HL-60 (cell line): ENCODE results near the gene ACYP2.
"Not testable (repeated sequence)": the region's sequence is repeated elsewhere in the genome, so short reads cannot be mapped to it uniquely, and the experiment has no call there.

Source experiments
- DNase-seq, 2 experiments: peaks; one replicate each; pipeline ENCODE4 v3.0.0-alpha.2; 2010 to 2020; ENCODE audit warnings: low read depth in 1 of 2, low spot score in 1 of 2
- H3K27ac ChIP-seq: fragments of 250-450 bp; sonication (Bioruptor Pico); replicated peaks from 2 replicates; pipeline ENCODE4 v1.5.1; 2020; ENCODE audit warnings: mild to moderate bottlenecking, moderate library complexity
- H3K27me3 ChIP-seq: fragments of 250-450 bp; sonication (Bioruptor Pico); 2 replicates; pipeline ENCODE4 v1.5.1; 2021; ENCODE audit warnings: mild to moderate bottlenecking, moderate library complexity; ENCODE audit not compliant: insufficient read depth, poor library complexity, severe bottlenecking
- H3K4me3 ChIP-seq: replicated peaks from 2 replicates; pipeline ENCODE4 v1.5.1; 2011; ENCODE audit warnings: mild to moderate bottlenecking, control low read depth, low read length; ENCODE audit not compliant: insufficient read depth
- GABPA ChIP-seq: IDR thresholded peaks from 2 replicates; pipeline ENCODE4 v1.6.1; 2012; ENCODE audit warnings: low read depth
- POLR2AphosphoS5 ChIP-seq: IDR thresholded peaks from 2 replicates; pipeline ENCODE4 v1.6.1; 2012; ENCODE audit warnings: low read depth
- SPI1 ChIP-seq: IDR thresholded peaks from 2 replicates; pipeline ENCODE4 v1.6.1; 2012; ENCODE audit warnings: low read depth, mild to moderate bottlenecking, borderline replicate concordance
- TF ChIP-seq, protein P1 (sequence below): IDR thresholded peaks from one replicate; pipeline ENCODE4 v1.5.1; 2011; ENCODE audit warnings: low read length, control low read depth, inconsistent platforms; ENCODE audit not compliant: insufficient read depth
- TF ChIP-seq, protein P2 (sequence below): IDR thresholded peaks from 2 replicates; pipeline ENCODE4 v1.6.1; 2012; ENCODE audit warnings: low read depth; ENCODE audit not compliant: insufficient replicate concordance

Gene ACYP2

DNA sequence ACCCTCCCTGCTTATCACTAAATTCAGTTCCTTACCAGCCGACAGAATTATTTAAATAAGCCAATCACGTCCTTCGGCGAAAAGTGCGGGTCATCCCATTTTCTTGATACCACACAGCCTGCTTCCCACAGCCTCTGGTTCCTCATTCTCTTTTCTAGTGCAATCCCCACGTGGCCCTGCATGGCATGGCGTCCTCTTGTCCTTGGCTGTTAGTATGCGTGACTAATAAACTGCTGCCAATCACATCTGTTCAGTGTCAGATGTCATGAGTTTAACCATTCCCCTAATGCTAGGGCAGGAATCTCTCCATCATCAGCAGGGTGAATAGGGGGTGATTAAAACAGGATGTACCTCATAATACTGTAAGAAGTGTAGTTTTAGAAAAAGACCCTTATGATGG is 203.4 kb downstream of the ACYP2 start:
- H3K27ac ChIP-seq: no peak overlapping the region
- no peak for TF ChIP-seq SPI1
- no peak for TF ChIP-seq POLR2AphosphoS5
- TF ChIP-seq GABPA: no peak
- TF ChIP-seq, protein P1, sequence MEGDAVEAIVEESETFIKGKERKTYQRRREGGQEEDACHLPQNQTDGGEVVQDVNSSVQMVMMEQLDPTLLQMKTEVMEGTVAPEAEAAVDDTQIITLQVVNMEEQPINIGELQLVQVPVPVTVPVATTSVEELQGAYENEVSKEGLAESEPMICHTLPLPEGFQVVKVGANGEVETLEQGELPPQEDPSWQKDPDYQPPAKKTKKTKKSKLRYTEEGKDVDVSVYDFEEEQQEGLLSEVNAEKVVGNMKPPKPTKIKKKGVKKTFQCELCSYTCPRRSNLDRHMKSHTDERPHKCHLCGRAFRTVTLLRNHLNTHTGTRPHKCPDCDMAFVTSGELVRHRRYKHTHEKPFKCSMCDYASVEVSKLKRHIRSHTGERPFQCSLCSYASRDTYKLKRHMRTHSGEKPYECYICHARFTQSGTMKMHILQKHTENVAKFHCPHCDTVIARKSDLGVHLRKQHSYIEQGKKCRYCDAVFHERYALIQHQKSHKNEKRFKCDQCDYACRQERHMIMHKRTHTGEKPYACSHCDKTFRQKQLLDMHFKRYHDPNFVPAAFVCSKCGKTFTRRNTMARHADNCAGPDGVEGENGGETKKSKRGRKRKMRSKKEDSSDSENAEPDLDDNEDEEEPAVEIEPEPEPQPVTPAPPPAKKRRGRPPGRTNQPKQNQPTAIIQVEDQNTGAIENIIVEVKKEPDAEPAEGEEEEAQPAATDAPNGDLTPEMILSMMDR: no peak
- TF ChIP-seq, protein P2, sequence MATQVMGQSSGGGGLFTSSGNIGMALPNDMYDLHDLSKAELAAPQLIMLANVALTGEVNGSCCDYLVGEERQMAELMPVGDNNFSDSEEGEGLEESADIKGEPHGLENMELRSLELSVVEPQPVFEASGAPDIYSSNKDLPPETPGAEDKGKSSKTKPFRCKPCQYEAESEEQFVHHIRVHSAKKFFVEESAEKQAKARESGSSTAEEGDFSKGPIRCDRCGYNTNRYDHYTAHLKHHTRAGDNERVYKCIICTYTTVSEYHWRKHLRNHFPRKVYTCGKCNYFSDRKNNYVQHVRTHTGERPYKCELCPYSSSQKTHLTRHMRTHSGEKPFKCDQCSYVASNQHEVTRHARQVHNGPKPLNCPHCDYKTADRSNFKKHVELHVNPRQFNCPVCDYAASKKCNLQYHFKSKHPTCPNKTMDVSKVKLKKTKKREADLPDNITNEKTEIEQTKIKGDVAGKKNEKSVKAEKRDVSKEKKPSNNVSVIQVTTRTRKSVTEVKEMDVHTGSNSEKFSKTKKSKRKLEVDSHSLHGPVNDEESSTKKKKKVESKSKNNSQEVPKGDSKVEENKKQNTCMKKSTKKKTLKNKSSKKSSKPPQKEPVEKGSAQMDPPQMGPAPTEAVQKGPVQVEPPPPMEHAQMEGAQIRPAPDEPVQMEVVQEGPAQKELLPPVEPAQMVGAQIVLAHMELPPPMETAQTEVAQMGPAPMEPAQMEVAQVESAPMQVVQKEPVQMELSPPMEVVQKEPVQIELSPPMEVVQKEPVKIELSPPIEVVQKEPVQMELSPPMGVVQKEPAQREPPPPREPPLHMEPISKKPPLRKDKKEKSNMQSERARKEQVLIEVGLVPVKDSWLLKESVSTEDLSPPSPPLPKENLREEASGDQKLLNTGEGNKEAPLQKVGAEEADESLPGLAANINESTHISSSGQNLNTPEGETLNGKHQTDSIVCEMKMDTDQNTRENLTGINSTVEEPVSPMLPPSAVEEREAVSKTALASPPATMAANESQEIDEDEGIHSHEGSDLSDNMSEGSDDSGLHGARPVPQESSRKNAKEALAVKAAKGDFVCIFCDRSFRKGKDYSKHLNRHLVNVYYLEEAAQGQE: no peak
- no peak for DNase-seq
- H3K4me3 ChIP-seq: no peak overlapping the region
- no peaks in the 10 kb centered on the region for H3K27me3 ChIP-seq

DNA sequence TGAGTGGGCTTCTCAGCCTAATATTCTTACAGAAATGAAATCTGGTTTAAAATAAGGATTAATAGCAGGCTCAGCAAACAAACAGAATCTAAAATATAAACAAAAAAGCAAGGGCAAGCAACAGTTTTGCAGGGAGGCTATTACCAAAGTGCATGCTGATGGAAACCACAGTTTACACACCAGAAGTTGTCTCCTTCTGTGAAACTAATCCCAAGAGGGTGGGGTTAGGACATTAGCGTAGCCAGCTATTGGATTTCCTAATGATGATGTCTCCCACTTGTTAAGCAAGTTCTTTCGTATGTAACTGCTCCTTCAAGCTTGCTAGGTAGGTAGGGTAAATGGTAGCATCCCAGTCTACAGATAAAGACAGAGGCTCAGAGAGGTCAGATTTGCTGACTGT is 205.6 kb downstream of the ACYP2 start:
- Histone ChIP-seq H3K27me3 (no peaks in the 10 kb centered on the region), H3K4me3 (no peak overlapping the region), H3K27ac (no peak overlapping the region)
- TF ChIP-seq POLR2AphosphoS5 (no peak), GABPA (no peak), SPI1 (no peak)
- TF ChIP-seq, protein P2: no peak
- TF ChIP-seq, protein P1: no peak
- DNase-seq: no peak

DNA sequence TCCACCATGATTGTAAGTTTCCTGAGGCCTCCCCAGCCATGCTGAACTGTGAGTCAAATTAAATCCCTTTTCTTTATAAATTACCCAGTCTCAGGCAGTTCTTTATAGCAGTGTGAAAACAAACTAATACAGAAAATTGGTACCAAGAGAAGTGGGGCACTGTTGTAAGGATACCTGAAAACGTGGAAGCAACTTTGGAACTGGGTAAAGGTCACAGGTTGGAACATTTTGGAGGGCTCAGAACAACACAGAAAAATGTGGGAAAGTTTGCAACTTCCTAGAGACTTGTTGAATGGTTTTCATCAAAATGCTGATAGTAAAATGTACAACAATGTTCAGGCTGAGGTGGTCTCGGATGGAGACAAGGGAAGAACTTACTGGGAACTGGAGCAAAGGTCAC is 209.1 kb downstream of the ACYP2 start:
- not testable (repeated sequence) for H3K27ac ChIP-seq, H3K4me3 ChIP-seq, DNase-seq, H3K27me3 ChIP-seq

DNA sequence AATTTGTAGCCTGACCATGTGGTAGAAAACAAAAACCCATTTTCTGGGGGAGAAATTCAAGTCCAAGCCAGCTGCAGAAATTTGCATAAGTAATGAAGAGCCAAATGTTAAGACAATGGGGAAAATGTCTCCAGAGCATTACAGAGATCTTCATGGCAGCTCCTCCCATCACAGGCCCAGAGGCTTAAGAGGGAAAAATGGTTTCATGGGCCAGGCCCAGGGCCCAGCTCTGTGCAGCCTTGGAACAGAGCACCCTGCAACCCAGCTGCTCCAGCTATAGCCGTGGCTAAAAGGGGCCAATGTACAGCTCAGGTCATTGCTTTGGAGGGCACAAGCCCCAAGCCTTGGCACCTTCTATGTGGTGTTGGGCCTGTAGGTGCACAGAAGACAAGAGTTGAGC is 209.7 kb downstream of the ACYP2 start:
- Histone ChIP-seq H3K27me3 (peaks cover 10% of the 10 kb centered on the region), H3K4me3 (no peak overlapping the region), H3K27ac (no peak overlapping the region)
- no peak for DNase-seq
- TF ChIP-seq, protein P1: no peak
- TF ChIP-seq POLR2AphosphoS5: no peak
- no peak for TF ChIP-seq SPI1
- TF ChIP-seq, protein P2: no peak
- no peak for TF ChIP-seq GABPA
